SK-N-MC (cell line): Measurements from ENCODE around the gene KLHL29.

Source experiments
- EZH2 ChIP-seq: fragments of 200-600 bp; sonication (generic); IDR thresholded peaks from one replicate; pipeline ENCODE4 v1.6.1; 2017; ENCODE audit warnings: antibody characterized with exemption
- POLR2AphosphoS5 ChIP-seq: IDR thresholded peaks from 2 replicates; pipeline ENCODE4 v1.6.1; 2012; ENCODE audit warnings: mild to moderate bottlenecking, low read depth, low read length, borderline replicate concordance

- TF ChIP-seq POLR2AphosphoS5 (no peak), EZH2 (no peak)
These were observed 186.7 kb downstream of the KLHL29 start for GRCh38 chr2:23571527-23572282.
